OCI-LY7 (cell line): ENCODE measurements around the gene LRP5. TPM values are rescaled to one million over a fixed set of nuclear protein-coding genes. Genes with fewer than 3 reads are reported as not detected.

ENCODE experiments used
- BruUV-seq: library from RNA; stranded (reverse); fragments of 400-500 nt; replicated peaks from 2 replicates; lab custom pipeline; 2021; lab: Mats Ljungman, UMichigan
- CTCF ChIA-PET: fragments of 300-600 bp; sonication (Branson Sonifier 250); formaldehyde crosslinking; loops from one replicate; lab custom pipeline; 2022; ENCODE audit warnings: antibody characterized with exemption; ENCODE audit not compliant: unreplicated experiment; lab: Charles Lee
- POLR2A ChIA-PET: fragments of 300-600 bp; sonication (Branson Sonifier 250); formaldehyde crosslinking; loops from one replicate; lab custom pipeline; 2022; ENCODE audit warnings: antibody characterized with exemption; lab: Charles Lee
- DNase-seq: peaks from one replicate; pipeline ENCODE4 v3.0.0-alpha.2; 2015; ENCODE audit warnings: low spot score
- H2AFZ ChIP-seq: fragments of 200-600 bp; sonication (generic), shearing (Covaris generic); 2 replicates; pipeline ENCODE4 v1.6.1; 2014; ENCODE audit warnings: mild to moderate bottlenecking, antibody characterized with exemption, low read length, moderate library complexity
- H3K27ac ChIP-seq: fragments of 200-600 bp; sonication (generic); 2 replicates; pipeline ENCODE4 v1.5.1; 2014; ENCODE audit warnings: mixed run types, low read depth, mild to moderate bottlenecking, moderate library complexity, low read length, inconsistent platforms; ENCODE audit not compliant: poor library complexity, severe bottlenecking
- H3K36me3 ChIP-seq: fragments of 200-600 bp; sonication (generic); 2 replicates; pipeline ENCODE4 v1.6.1; 2014; ENCODE audit warnings: mild to moderate bottlenecking, antibody characterized with exemption, low read length, moderate library complexity, mixed read lengths; ENCODE audit not compliant: insufficient read depth
- H3K4me1 ChIP-seq: fragments of 200-600 bp; sonication (generic); 2 replicates; pipeline ENCODE4 v1.5.1; 2014; ENCODE audit warnings: mild to moderate bottlenecking, low read length; ENCODE audit not compliant: insufficient read depth, poor library complexity, severe bottlenecking
- H3K4me2 ChIP-seq: fragments of 200-600 bp; sonication (generic); 2 replicates; pipeline ENCODE4 v1.6.1; 2014; ENCODE audit warnings: mild to moderate bottlenecking, low read length
- H3K4me3 ChIP-seq: fragments of 200-600 bp; sonication (generic); 2 replicates; pipeline ENCODE4 v1.5.1; 2014; ENCODE audit warnings: mild to moderate bottlenecking, low read depth, low read length; ENCODE audit not compliant: poor library complexity, severe bottlenecking
- H3K79me2 ChIP-seq: fragments of 200-600 bp; sonication (generic); 2 replicates; pipeline ENCODE4 v1.6.1; 2016; ENCODE audit warnings: low read depth, mild to moderate bottlenecking, low read length, moderate library complexity, mixed read lengths; ENCODE audit not compliant: insufficient read depth
- H3K9me2 ChIP-seq: fragments of 200-600 bp; sonication (generic); 2 replicates; pipeline ENCODE4 v1.6.1; 2016; ENCODE audit warnings: mild to moderate bottlenecking, low read length, mixed read lengths; ENCODE audit not compliant: insufficient read depth
- H3K9me3 ChIP-seq: fragments of 200-600 bp; sonication (generic); 2 replicates; pipeline ENCODE4 v1.6.1; 2014; ENCODE audit warnings: mild to moderate bottlenecking, mixed run types, low read length, mixed read lengths
- H4K20me1 ChIP-seq: fragments of 200-600 bp; sonication (generic); 2 replicates; pipeline ENCODE4 v1.6.1; 2014; ENCODE audit warnings: mild to moderate bottlenecking, antibody characterized with exemption, low read length, moderate library complexity, mixed read lengths; ENCODE audit not compliant: insufficient read depth
- CTCF ChIP-seq: fragments of 200-600 bp; sonication (generic); conservative IDR thresholded peaks from 2 replicates; pipeline ENCODE4 v1.5.1; 2014; ENCODE audit warnings: mild to moderate bottlenecking, antibody characterized with exemption, low read length, moderate library complexity, mixed read lengths
- EZH2phosphoT487 ChIP-seq: fragments of 200-600 bp; sonication (generic); IDR thresholded peaks from 2 replicates; pipeline ENCODE4 v1.6.1; 2018; ENCODE audit warnings: low read depth, borderline replicate concordance, mild to moderate bottlenecking, mixed run types, antibody characterized with exemption, low read length, moderate library complexity, mixed read lengths
- intact Hi-C: fragments of 100-400 bp; cut with micrococcal nuclease; formaldehyde crosslinking; loops from one replicate; pipeline ENCODE4 v1.10.0; 2022; ENCODE audit not compliant: unreplicated experiment
- total RNA-seq, 2 experiments: library from RNA; depleted of rRNA in 1 of 2; stranded (reverse); fragments of >200 nt in 1 of 2; shearing (Covaris generic) in 1 of 2; gene quantifications; 2 replicates each; pipeline ENCODE4 v1.2.3, GENCODE V29; 2014 to 2022

The LRP5 gene
- total RNA-seq, 2 experiments from 2014 or later: 0.60 TPM; not detected in 1

- Histone ChIP-seq H4K20me1 (no peaks in the 10 kb centered on the region), H3K4me1 (no peaks in the 10 kb centered on the region), H3K4me3 (no peak overlapping the region), H3K27ac (no peak overlapping the region), H3K9me3 (no peaks in the 10 kb centered on the region), H3K9me2 (no peaks in the 10 kb centered on the region), H3K36me3 (no peaks in the 10 kb centered on the region), H3K4me2 (no peak overlapping the region), H2AFZ (no peak overlapping the region), H3K79me2 (no peaks in the 10 kb centered on the region)
- TF ChIP-seq CTCF: no peak
- TF ChIP-seq EZH2phosphoT487: no peak
- DNase-seq: no peak
- POLR2A ChIA-PET: no interaction called here
- BruUV-seq: no TSS peak
- intact Hi-C loops: no loop called here
- CTCF ChIA-PET: no interaction called here
Measured at GRCh38 chr11:68392822-68393221, 80.4 kb downstream of the LRP5 start.

- POLR2A ChIA-PET: no interaction called here
Measured at GRCh38 chr11:68396516-68396915, 84.1 kb downstream of the LRP5 start.

More at GRCh38 chr11:68396516-68396915, 84.1 kb downstream of the LRP5 start:
- Histone ChIP-seq H3K4me2 (no peak overlapping the region), H2AFZ (no peak overlapping the region), H3K4me1 (no peaks in the 10 kb centered on the region), H3K36me3 (no peaks in the 10 kb centered on the region), H3K27ac (no peak overlapping the region), H4K20me1 (no peaks in the 10 kb centered on the region), H3K4me3 (no peak overlapping the region), H3K79me2 (no peaks in the 10 kb centered on the region), H3K9me3 (no peaks in the 10 kb centered on the region), H3K9me2 (no peaks in the 10 kb centered on the region)
- TF ChIP-seq CTCF (no peak), EZH2phosphoT487 (no peak)
- no peak for DNase-seq
- CTCF ChIA-PET: no interaction called here
- BruUV-seq: no TSS peak
- intact Hi-C loops: no loop called here
